ENCODE data around the gene NHERF2. TPM values are rescaled to one million over a fixed set of nuclear protein-coding genes. Genes with fewer than 3 reads are reported as not detected.

Gene NHERF2
- total RNA-seq, 2 donors from 2014 or later = 64.0 to 77.9 TPM

DNA sequence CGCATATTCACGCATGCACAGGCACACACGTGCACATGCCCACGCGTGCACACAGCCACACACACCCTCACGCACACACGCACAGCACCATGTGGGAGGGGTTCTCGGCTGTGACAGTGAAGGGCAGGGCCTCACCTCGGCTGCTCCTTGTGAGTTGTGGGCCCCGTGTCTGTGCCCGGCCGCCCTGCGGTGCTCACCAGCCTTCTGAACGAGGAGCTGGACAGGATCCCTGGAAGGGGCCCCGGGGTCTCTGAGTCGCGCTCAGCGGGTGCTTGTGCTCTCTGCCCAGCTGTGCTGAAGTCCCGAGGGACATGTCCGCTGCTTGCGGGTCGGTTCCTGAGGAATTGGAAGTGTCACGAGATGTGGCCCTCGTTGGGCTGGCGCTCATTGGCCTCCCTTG, 37.2 kb downstream of the NHERF2 start:
- intact Hi-C loops (cut with DNase I) = no loop called here
- Histone ChIP-seq H3K4me3 (no peak overlapping the region), H3K9me3 (no peaks in the 10 kb centered on the region), H3K27me3 (no peaks in the 10 kb centered on the region), H3K36me3 (peaks cover 12% of the 10 kb centered on the region), H3K9ac (ENCODE audit: low read depth in 2 of 2, low read length in 2 of 2) (no peak overlapping the region), H3K27ac (no peak overlapping the region), H3K4me1 (no peaks in the 10 kb centered on the region)
- no peak for DNase-seq
- TF ChIP-seq, protein P1, sequence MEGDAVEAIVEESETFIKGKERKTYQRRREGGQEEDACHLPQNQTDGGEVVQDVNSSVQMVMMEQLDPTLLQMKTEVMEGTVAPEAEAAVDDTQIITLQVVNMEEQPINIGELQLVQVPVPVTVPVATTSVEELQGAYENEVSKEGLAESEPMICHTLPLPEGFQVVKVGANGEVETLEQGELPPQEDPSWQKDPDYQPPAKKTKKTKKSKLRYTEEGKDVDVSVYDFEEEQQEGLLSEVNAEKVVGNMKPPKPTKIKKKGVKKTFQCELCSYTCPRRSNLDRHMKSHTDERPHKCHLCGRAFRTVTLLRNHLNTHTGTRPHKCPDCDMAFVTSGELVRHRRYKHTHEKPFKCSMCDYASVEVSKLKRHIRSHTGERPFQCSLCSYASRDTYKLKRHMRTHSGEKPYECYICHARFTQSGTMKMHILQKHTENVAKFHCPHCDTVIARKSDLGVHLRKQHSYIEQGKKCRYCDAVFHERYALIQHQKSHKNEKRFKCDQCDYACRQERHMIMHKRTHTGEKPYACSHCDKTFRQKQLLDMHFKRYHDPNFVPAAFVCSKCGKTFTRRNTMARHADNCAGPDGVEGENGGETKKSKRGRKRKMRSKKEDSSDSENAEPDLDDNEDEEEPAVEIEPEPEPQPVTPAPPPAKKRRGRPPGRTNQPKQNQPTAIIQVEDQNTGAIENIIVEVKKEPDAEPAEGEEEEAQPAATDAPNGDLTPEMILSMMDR (IDR thresholded peaks at IDR 0.05) = no peak

DNA sequence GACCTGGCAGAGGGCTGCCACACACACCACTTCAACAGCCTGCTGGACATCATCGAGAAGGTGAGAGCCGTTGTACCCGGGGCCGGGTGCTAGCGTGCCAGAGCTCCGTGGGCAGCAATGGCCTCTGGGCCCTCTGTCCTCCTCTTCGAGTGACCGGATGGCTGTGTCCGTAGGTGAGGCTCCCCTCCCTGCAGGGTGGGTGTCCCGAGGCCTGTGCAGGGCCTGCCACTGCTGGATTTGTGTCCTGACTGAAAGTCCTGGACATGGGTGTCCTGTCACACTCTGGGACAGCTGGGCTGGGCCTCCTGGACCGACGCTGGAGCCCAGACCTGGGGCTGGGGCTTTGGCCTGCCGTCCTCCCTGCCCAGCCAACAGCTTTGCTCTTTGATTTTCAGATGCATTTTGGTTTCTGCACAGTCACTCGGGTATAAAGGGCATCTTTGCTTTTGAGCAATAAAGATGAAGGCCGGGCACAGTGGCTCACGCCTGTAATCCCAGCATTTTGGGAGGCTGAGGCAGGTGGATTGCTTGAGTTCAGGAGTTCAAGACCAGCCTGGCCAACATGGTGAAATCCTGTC, 37.8 kb downstream of the NHERF2 start:
- Histone ChIP-seq H3K4me1 (no peaks in the 10 kb centered on the region), H3K9me3 (no peaks in the 10 kb centered on the region), H3K27ac (no peak overlapping the region), H3K36me3 (peaks cover 12% of the 10 kb centered on the region), H3K4me3 (no peak overlapping the region), H3K9ac (ENCODE audit: low read depth in 2 of 2, low read length in 2 of 2) (no peak overlapping the region), H3K27me3 (no peaks in the 10 kb centered on the region)
- no peak for DNase-seq
- TF ChIP-seq, protein P1 (IDR thresholded peaks at IDR 0.05) = no peak
- intact Hi-C loops (cut with DNase I) = no loop called here

DNA sequence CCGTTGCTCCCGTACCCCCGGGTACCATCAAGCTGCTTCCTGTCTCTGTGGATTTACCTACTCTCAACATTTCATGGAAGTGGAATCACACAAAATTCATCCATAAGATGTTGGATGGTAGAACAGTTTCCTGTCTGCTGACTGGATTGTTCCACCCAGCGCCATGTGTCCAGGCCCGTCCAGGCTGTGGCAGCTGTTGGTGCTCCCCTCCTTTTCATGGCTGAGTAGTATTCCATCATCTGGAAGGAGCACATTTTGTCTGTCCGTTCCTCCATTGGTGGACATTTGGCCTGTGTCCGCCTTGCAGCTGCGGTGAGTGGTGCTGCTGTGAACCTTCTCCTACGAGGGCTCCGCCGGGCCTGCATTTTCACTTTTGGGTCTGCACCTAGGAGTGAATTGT, 39.4 kb downstream of the NHERF2 start:
- intact Hi-C loops (cut with DNase I) = no loop called here
- H3K27ac ChIP-seq = no peak overlapping the region
- H3K9ac ChIP-seq (ENCODE audit: low read depth in 2 of 2, low read length in 2 of 2) = no peak overlapping the region
- peaks cover 12% of the 10 kb centered on the region for H3K36me3 ChIP-seq
- no peaks in the 10 kb centered on the region for H3K9me3 ChIP-seq
- H3K27me3 ChIP-seq = no peaks in the 10 kb centered on the region
- TF ChIP-seq, protein P1 (IDR thresholded peaks at IDR 0.05) = no peak
- H3K4me3 ChIP-seq = no peak overlapping the region
- no peak for DNase-seq
- no peaks in the 10 kb centered on the region for H3K4me1 ChIP-seq

DNA sequence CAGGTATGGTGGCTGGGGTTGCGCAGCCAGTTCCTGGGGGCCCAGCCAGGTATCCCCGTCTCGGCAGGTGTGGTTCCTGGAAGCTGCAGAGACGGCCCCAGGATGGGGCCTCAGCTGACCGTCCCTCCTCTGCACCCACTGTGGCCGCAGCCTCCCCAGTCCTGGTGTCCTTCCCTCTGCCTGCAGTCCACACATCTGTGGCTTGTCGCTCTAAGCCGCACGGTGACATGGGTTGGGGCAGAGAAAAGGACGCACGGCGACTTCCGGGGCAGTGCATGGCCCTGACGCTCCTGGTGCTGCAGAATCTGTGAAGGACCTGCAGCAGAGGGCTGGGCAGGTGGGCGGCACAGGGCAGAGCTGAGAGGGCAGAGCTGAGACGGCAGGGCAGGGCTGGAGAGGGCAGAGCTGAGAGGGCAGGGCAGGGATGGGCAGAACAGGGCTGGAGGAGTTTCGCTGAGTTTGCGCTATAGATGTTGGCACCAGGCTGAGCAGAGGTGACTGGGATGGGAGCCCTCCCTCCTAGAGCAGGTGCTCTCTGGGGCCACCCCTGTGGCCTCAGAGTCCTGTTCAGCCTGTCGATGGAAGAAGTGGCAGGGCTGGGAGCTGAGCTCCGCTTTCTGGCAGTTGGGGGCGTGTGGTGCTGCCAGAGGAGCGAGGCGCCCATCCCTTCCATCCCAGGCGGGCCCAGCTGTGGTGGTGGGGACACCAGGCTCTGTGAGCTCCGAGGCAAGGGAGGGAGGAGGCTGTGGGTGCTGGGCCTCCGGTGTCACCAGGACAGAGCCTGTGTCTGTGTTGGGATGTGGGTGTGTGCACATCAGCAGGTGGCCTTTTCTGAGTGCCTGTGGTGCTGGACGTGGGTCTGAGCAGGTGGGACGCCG, 44.1 kb downstream of the NHERF2 start:
- Histone ChIP-seq H3K27ac (no peak overlapping the region), H3K9ac (ENCODE audit: low read depth in 2 of 2, low read length in 2 of 2) (no peak overlapping the region), H3K4me3 (no peak overlapping the region), H3K9me3 (no peaks in the 10 kb centered on the region), H3K27me3 (no peaks in the 10 kb centered on the region), H3K4me1 (no peaks in the 10 kb centered on the region), H3K36me3 (peaks cover 4% of the 10 kb centered on the region)
- intact Hi-C loops (cut with DNase I) = no loop called here
- DNase-seq = no peak
- TF ChIP-seq, protein P1 (IDR thresholded peaks at IDR 0.05) = no peak

DNA sequence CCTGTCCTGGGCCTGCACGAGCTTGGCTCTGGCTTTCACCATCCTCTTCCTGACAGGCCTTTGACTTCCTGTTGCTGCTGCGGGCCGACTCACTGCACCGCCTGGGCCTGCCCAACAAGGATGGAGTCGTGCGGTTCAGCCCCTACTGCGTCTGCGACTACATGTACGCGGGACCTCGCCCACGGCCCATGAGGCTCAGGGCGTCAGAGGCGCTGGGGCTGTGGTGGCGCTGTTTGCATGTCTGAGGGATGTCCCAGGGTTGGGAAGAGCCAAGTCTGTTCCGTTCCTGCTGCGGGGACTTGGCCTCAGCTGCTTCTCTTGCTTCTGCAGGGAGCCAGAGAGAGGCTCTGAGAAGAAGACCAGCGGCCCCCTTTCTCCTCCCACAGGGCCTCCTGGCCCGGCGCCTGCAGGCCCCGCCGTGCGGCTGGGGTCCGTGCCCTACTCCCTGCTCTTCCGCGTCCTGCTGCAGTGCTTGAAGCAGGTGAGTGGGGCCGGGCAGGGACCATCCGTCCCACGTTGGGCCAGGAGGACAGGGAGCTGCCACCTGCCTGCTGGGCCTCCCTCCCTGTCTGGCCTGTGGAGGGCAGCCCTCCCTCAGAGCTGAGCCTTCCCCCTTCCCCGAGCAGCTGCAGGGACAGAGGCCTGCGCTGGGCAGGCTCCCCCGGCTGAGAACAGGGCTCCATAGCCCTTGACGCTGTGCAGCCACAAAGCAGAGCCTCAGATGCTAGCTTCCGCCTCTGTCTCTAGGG, 44.9 kb downstream of the NHERF2 start:
- no peaks in the 10 kb centered on the region for H3K9me3 ChIP-seq
- no peaks in the 10 kb centered on the region for H3K36me3 ChIP-seq
- no peak overlapping the region for H3K27ac ChIP-seq
- intact Hi-C loops (cut with DNase I) = no loop called here
- H3K4me1 ChIP-seq = no peaks in the 10 kb centered on the region
- H3K27me3 ChIP-seq = no peaks in the 10 kb centered on the region
- TF ChIP-seq, protein P1 (IDR thresholded peaks at IDR 0.05) = no peak
- no peak for DNase-seq
- no peak overlapping the region for H3K4me3 ChIP-seq
- H3K9ac ChIP-seq (ENCODE audit: low read depth in 2 of 2, low read length in 2 of 2) = no peak overlapping the region

All from colonic mucosa (tissue), 4 donors.